GM12864 (cell line): ENCODE measurements around the gene CYP27A1.

Source experiments
- DNase-seq: peaks from one replicate; pipeline ENCODE4 v3.0.0-alpha.2; 2011; ENCODE audit warnings: low read depth
- H3K4me3 ChIP-seq: 2 replicates; pipeline ENCODE4 v1.5.1; 2011; ENCODE audit warnings: mild to moderate bottlenecking, low read depth, low read length, control low read depth
- CTCF ChIP-seq: IDR thresholded peaks from 2 replicates; pipeline ENCODE4 v1.5.1; 2011; ENCODE audit warnings: low read depth, mild to moderate bottlenecking, moderate library complexity, low read length, control low read depth, inconsistent platforms; ENCODE audit errors: missing control alignments

The CYP27A1 gene

GRCh38 chr2:218849721-218850120 is 67.8 kb downstream of the CYP27A1 start:
- TF ChIP-seq CTCF: no peak
- no peak overlapping the region for H3K4me3 ChIP-seq
- DNase-seq: no peak

- TF ChIP-seq CTCF: no peak
- DNase-seq: no peak
- H3K4me3 ChIP-seq: no peak overlapping the region
Observed at GRCh38 chr2:218850796-218851195, 68.8 kb downstream of the CYP27A1 start.

GRCh38 chr2:218851286-218851685 is 69.3 kb downstream of the CYP27A1 start:
- no peak for DNase-seq
- no peak overlapping the region for H3K4me3 ChIP-seq
- no peak for TF ChIP-seq CTCF

GRCh38 chr2:218852911-218853667 is 71.1 kb downstream of the CYP27A1 start:
- DNase-seq: peak; percentile 25
- TF ChIP-seq CTCF: peak; percentile 84
- no peak overlapping the region for H3K4me3 ChIP-seq

- no peak overlapping the region for H3K4me3 ChIP-seq
- no peak for TF ChIP-seq CTCF
- no peak for DNase-seq
Observed at GRCh38 chr2:218853766-218854165, 71.8 kb downstream of the CYP27A1 start.

GRCh38 chr2:218854860-218855259 is 72.9 kb downstream of the CYP27A1 start:
- no peak overlapping the region for H3K4me3 ChIP-seq
- DNase-seq: no peak
- TF ChIP-seq CTCF: no peak
